WTC11 (cell line): ENCODE data around the gene HSPA12A. TPM values are rescaled to one million over a fixed set of nuclear protein-coding genes. Genes with fewer than 3 reads are reported as not detected.
A peak's percentile ranks its signal among the peaks of the same experiment; 100 is the strongest.

Experiments used
- ATAC-seq: fragments of 200-7000 bp; cut with Tn5 transposase; 2 replicates; pipeline ENCODE4 v1.10.0; 2021; ENCODE audit warnings: mild to moderate bottlenecking, moderate library complexity
- CTCF ChIA-PET: fragments of 300-600 bp; sonication (Branson Sonifier 250); formaldehyde crosslinking; loops from one replicate; lab custom pipeline; 2021; ENCODE audit warnings: antibody characterized with exemption; lab: Charles Lee
- POLR2A ChIA-PET: fragments of 350-600 bp; sonication (Branson Sonifier 250); formaldehyde crosslinking; loops from one replicate; lab custom pipeline; 2021; ENCODE audit warnings: antibody characterized with exemption; lab: Charles Lee
- DNase-seq: peaks from one replicate; pipeline ENCODE4 v3.0.0; 2021; ENCODE audit warnings: low spot score
- H3K27ac Mint-ChIP-seq: 2 replicates; pipeline ENCODE4 v1.8.0; 2021; ENCODE audit warnings: mixed read lengths
- H3K27me3 Mint-ChIP-seq: 2 replicates; pipeline ENCODE4 v1.8.0; 2021; ENCODE audit warnings: low read depth, mild to moderate bottlenecking, moderate library complexity, mixed read lengths
- H3K36me3 Mint-ChIP-seq: 2 replicates; pipeline ENCODE4 v1.8.0; 2021; ENCODE audit warnings: mixed read lengths
- H3K4me1 Mint-ChIP-seq: 2 replicates; pipeline ENCODE4 v1.8.0; 2022; ENCODE audit warnings: mixed read lengths
- H3K4me3 Mint-ChIP-seq: 2 replicates; pipeline ENCODE4 v1.8.0; 2021; ENCODE audit warnings: mild to moderate bottlenecking, moderate library complexity, mixed read lengths
- H3K9me3 Mint-ChIP-seq: 2 replicates; pipeline ENCODE4 v1.8.0; 2021; ENCODE audit warnings: mixed read lengths
- ATF1 ChIP-seq: sonication (generic); formaldehyde crosslinking; IDR thresholded peaks from 2 replicates; pipeline ENCODE4 v1.8.1; 2023; ENCODE audit warnings: mild to moderate bottlenecking, moderate library complexity, missing genetic modification reagents
- CREM ChIP-seq: sonication (generic); formaldehyde crosslinking; IDR thresholded peaks from 2 replicates; pipeline ENCODE4 v1.8.1; 2022; ENCODE audit warnings: mild to moderate bottlenecking, missing genetic modification reagents, moderate library complexity
- GABPB1 ChIP-seq: sonication (generic); formaldehyde crosslinking; IDR thresholded peaks from 2 replicates; pipeline ENCODE4 v1.8.1; 2023; ENCODE audit warnings: mild to moderate bottlenecking, missing genetic modification reagents
- HMGA2 ChIP-seq: fragments of 250-450 bp; sonication (Bioruptor Pico); IDR thresholded peaks from 2 replicates; pipeline ENCODE4 v1.4.0; 2021; ENCODE audit warnings: mild to moderate bottlenecking, moderate library complexity
- IRF2 ChIP-seq: sonication (generic); formaldehyde crosslinking; IDR thresholded peaks from 2 replicates; pipeline ENCODE4 v1.8.0; 2022; ENCODE audit warnings: low read depth, missing genetic modification reagents, borderline replicate concordance
- JAZF1 ChIP-seq: fragments of 250-450 bp; sonication (Bioruptor Pico); IDR thresholded peaks from 2 replicates; pipeline ENCODE4 v1.9.0; 2021; ENCODE audit warnings: moderate library complexity, mild to moderate bottlenecking, inconsistent platforms
- JUN ChIP-seq: sonication (generic); formaldehyde crosslinking; IDR thresholded peaks from 2 replicates; pipeline ENCODE4 v1.8.0; 2023; ENCODE audit warnings: mild to moderate bottlenecking, missing genetic modification reagents
- MXD4 ChIP-seq: fragments of 250-450 bp; sonication (Bioruptor Pico); IDR thresholded peaks from 2 replicates; pipeline ENCODE4 v1.8.0; 2021; ENCODE audit warnings: mild to moderate bottlenecking, moderate library complexity, borderline replicate concordance
- NFE2L1 ChIP-seq: sonication (generic); formaldehyde crosslinking; IDR thresholded peaks from 2 replicates; pipeline ENCODE4 v1.8.1; 2023; ENCODE audit warnings: missing genetic modification reagents
- SMAD3 ChIP-seq: sonication (generic); formaldehyde crosslinking; IDR thresholded peaks from 2 replicates; pipeline ENCODE4 v1.8.0; 2022; ENCODE audit warnings: missing genetic modification reagents, mild to moderate bottlenecking, borderline replicate concordance
- SP1 ChIP-seq: sonication (generic); formaldehyde crosslinking; conservative IDR thresholded peaks from 2 replicates; pipeline ENCODE4 v1.8.1; 2022; ENCODE audit warnings: missing genetic modification reagents
- ZNF317 ChIP-seq: sonication (generic); formaldehyde crosslinking; IDR thresholded peaks from 2 replicates; pipeline ENCODE4 v1.8.1; 2023; ENCODE audit warnings: low read depth, mild to moderate bottlenecking, moderate library complexity, missing genetic modification reagents, borderline replicate concordance
- ZNF396 ChIP-seq: fragments of 250-450 bp; sonication (Bioruptor Pico); IDR thresholded peaks from 2 replicates; pipeline ENCODE4 v1.8.0; 2021; ENCODE audit warnings: mild to moderate bottlenecking, moderate library complexity, borderline replicate concordance
- ZNF423 ChIP-seq: fragments of 250-450 bp; sonication (Bioruptor Pico); IDR thresholded peaks from 2 replicates; pipeline ENCODE4 v2.1.2; 2022; ENCODE audit warnings: mild to moderate bottlenecking, moderate library complexity
- total RNA-seq: library from RNA; stranded (reverse); gene quantifications from 3 replicates; pipeline ENCODE4 v1.2.3, GENCODE V29; 2021
- TF ChIP-seq, protein P1 (sequence below): sonication (generic); formaldehyde crosslinking; IDR thresholded peaks from 2 replicates; pipeline ENCODE4 v1.8.1; 2022; ENCODE audit warnings: low read depth, mild to moderate bottlenecking, moderate library complexity, missing genetic modification reagents, borderline replicate concordance
- TF ChIP-seq, protein P2 (sequence below): sonication (generic); formaldehyde crosslinking; IDR thresholded peaks from 2 replicates; pipeline ENCODE4 v1.8.0; 2023; ENCODE audit warnings: missing genetic modification reagents
- TF ChIP-seq, protein P3 (sequence below): fragments of 250-450 bp; sonication (Bioruptor Pico); IDR thresholded peaks from 2 replicates; pipeline ENCODE4 v1.9.0; 2021; ENCODE audit warnings: mild to moderate bottlenecking
- TF ChIP-seq, protein P4 (sequence below): sonication (generic); formaldehyde crosslinking; IDR thresholded peaks from 2 replicates; pipeline ENCODE4 v1.8.0; 2022; ENCODE audit warnings: mild to moderate bottlenecking, missing genetic modification reagents
- TF ChIP-seq, protein P5 (sequence below): fragments of 250-450 bp; sonication (Bioruptor Pico); IDR thresholded peaks from 2 replicates; pipeline ENCODE4 v1.9.0; 2021; ENCODE audit warnings: moderate library complexity, mild to moderate bottlenecking, inconsistent platforms, borderline replicate concordance
- TF ChIP-seq, protein P6 (sequence below): sonication (generic); formaldehyde crosslinking; IDR thresholded peaks from 2 replicates; pipeline ENCODE4 v1.8.1; 2023; ENCODE audit warnings: mild to moderate bottlenecking, moderate library complexity, missing genetic modification reagents
- TF ChIP-seq, protein P7 (sequence below): sonication (generic); formaldehyde crosslinking; IDR thresholded peaks from 2 replicates; pipeline ENCODE4 v1.8.1; 2022; ENCODE audit warnings: mild to moderate bottlenecking, missing genetic modification reagents, moderate library complexity, borderline replicate concordance

HSPA12A gene
- total RNA-seq, 1 experiment from 2014 or later = 7.2 TPM

DNA sequence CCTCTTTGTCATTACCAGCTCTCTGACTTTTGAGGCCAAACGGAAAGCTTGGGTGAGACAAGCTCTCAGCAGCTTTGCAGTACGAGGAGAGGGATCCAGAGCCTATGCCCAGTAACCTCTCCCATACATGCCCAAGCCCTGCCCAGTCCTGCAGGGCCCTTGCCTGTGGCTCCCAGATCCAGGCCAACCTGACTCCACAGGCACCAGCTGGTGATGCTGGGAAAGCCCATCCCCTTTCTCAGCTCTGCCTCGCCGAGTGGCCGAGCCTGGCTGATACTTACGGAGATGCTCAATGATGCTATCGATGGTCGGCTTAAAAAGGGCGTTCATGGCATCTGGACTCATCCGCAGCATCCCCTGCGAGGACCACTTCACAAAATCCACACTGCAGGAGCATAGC lies 66.2 kb downstream of the HSPA12A start:
- H3K4me3 Mint-ChIP-seq = no peak overlapping the region
- TF ChIP-seq, protein P1, sequence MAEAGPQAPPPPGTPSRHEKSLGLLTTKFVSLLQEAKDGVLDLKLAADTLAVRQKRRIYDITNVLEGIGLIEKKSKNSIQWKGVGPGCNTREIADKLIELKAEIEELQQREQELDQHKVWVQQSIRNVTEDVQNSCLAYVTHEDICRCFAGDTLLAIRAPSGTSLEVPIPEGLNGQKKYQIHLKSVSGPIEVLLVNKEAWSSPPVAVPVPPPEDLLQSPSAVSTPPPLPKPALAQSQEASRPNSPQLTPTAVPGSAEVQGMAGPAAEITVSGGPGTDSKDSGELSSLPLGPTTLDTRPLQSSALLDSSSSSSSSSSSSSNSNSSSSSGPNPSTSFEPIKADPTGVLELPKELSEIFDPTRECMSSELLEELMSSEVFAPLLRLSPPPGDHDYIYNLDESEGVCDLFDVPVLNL = no peak
- TF ChIP-seq JAZF1 (no peak), MXD4 (CRISPR knock-in tag) (no peak), ZNF317 (no peak), NFE2L1 (CRISPR knock-in tag) (no peak), HMGA2 (no peak)
- ChIA-PET CTCF (interaction anchor here (0.6 to 1.5 kb wide), 2 partner anchors 49 to 1568 kb away, joined by 4 to 5 read pairs; no protein-coding TSS in a partner anchor), POLR2A (no interaction called here)
- DNase-seq = no peak
- H3K9me3 Mint-ChIP-seq = no peaks in the 10 kb centered on the region
- peak; percentile 24; the same call in 1 of the 2 replicates for ATAC-seq
- no peaks in the 10 kb centered on the region for H3K36me3 Mint-ChIP-seq
- peaks cover 16% of the 10 kb centered on the region for H3K4me1 Mint-ChIP-seq
- H3K27ac Mint-ChIP-seq = no peak overlapping the region
- no peaks in the 10 kb centered on the region; the same call in 1 of the 2 replicates for H3K27me3 Mint-ChIP-seq

DNA sequence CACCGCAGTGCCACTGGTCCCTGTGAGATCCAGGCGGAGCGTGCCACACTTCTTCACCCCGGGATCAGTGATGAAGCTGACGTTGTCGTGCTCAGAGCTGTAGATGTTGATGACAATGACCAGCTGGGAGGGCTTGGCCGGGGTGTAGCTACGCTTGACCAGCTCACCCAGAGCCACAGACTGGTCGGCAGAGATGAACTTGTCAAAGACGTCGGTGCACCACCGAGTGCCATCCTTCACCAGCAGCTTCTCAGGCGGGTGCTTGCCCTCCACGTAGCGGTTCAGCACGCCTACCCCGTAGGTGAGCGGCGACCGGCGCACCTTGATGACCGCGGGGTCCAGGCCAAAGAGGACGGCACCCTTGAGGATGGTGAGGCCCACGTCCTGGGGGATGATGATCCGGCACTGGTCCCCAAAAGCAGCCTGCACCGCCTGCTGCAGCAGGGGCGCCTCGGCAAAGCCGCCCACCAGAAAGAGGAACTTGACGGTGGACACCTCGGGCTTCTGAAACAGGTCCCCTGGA lies 67.4 kb downstream of the HSPA12A start:
- H3K4me1 Mint-ChIP-seq = peaks cover 25% of the 10 kb centered on the region
- no peak overlapping the region for H3K4me3 Mint-ChIP-seq
- ATAC-seq (no peak), DNase-seq (no peak)
- H3K36me3 Mint-ChIP-seq = no peaks in the 10 kb centered on the region
- H3K27ac Mint-ChIP-seq = no peak overlapping the region
- H3K27me3 Mint-ChIP-seq = no peaks in the 10 kb centered on the region; the same call in 1 of the 2 replicates
- ChIA-PET CTCF (interaction anchor here (0.6 to 1.5 kb wide), 3 partner anchors 48 to 500 kb away, joined by 3 to 5 read pairs (median 3); no protein-coding TSS in a partner anchor), POLR2A (no interaction called here)
- TF ChIP-seq, protein P2, sequence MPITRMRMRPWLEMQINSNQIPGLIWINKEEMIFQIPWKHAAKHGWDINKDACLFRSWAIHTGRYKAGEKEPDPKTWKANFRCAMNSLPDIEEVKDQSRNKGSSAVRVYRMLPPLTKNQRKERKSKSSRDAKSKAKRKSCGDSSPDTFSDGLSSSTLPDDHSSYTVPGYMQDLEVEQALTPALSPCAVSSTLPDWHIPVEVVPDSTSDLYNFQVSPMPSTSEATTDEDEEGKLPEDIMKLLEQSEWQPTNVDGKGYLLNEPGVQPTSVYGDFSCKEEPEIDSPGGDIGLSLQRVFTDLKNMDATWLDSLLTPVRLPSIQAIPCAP (CRISPR knock-in tag) = no peak
- TF ChIP-seq IRF2 (CRISPR knock-in tag) (no peak), ZNF423 (no peak), JUN (CRISPR knock-in tag) (no peak), SMAD3 (CRISPR knock-in tag) (no peak), ATF1 (CRISPR knock-in tag) (no peak)
- TF ChIP-seq, protein P3, sequence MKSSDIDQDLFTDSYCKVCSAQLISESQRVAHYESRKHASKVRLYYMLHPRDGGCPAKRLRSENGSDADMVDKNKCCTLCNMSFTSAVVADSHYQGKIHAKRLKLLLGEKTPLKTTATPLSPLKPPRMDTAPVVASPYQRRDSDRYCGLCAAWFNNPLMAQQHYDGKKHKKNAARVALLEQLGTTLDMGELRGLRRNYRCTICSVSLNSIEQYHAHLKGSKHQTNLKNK (CRISPR knock-in tag) = no peak
- TF ChIP-seq, protein P4, sequence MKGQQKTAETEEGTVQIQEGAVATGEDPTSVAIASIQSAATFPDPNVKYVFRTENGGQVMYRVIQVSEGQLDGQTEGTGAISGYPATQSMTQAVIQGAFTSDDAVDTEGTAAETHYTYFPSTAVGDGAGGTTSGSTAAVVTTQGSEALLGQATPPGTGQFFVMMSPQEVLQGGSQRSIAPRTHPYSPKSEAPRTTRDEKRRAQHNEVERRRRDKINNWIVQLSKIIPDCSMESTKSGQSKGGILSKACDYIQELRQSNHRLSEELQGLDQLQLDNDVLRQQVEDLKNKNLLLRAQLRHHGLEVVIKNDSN (CRISPR knock-in tag) = no peak
- no peaks in the 10 kb centered on the region for H3K9me3 Mint-ChIP-seq

DNA sequence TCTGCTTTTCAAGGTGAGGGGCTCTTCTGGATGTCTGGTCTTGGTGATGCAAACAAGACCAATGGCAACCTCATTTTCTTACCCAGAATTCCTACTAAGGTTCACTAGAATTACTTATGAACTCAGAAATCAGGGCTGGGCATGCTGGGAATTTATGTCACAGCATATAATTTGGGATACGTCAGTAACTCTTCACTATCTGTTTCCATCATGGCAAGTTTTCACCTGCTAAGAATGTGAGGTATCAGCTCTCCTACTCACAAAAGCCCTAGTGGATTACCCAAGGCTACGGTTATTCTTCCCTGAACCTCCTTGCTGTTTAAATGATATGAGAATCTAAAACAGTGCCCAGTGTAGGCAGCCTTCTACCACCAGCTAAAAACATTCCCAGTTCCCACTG lies 68.5 kb downstream of the HSPA12A start:
- CTCF ChIA-PET = no interaction called here
- Mint-ChIP-seq H3K36me3 (no peaks in the 10 kb centered on the region), H3K4me1 (peaks cover 32% of the 10 kb centered on the region), H3K27me3 (no peaks in the 10 kb centered on the region; the same call in 1 of the 2 replicates), H3K4me3 (no peak overlapping the region), H3K27ac (no peak overlapping the region), H3K9me3 (no peaks in the 10 kb centered on the region)
- TF ChIP-seq CREM (CRISPR knock-in tag) (no peak), ZNF396 (no peak), JAZF1 (no peak), SP1 (CRISPR knock-in tag) (no peak), JUN (CRISPR knock-in tag) (no peak), GABPB1 (CRISPR knock-in tag) (no peak)
- TF ChIP-seq, protein P5, sequence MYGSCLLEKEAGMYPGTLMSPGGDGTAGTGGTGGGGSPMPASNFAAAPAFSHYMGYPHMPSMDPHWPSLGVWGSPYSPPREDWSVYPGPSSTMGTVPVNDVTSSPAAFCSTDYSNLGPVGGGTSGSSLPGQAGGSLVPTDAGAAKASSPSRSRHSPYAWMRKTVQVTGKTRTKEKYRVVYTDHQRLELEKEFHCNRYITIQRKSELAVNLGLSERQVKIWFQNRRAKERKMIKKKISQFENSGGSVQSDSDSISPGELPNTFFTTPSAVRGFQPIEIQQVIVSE (CRISPR knock-in tag) = no peak
- TF ChIP-seq, protein P6, sequence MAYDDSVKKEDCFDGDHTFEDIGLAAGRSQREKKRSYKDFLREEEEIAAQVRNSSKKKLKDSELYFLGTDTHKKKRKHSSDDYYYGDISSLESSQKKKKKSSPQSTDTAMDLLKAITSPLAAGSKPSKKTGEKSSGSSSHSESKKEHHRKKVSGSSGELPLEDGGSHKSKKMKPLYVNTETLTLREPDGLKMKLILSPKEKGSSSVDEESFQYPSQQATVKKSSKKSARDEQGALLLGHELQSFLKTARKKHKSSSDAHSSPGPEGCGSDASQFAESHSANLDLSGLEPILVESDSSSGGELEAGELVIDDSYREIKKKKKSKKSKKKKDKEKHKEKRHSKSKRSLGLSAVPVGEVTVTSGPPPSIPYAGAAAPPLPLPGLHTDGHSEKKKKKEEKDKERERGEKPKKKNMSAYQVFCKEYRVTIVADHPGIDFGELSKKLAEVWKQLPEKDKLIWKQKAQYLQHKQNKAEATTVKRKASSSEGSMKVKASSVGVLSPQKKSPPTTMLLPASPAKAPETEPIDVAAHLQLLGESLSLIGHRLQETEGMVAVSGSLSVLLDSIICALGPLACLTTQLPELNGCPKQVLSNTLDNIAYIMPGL (CRISPR knock-in tag) = no peak
- TF ChIP-seq, protein P7, sequence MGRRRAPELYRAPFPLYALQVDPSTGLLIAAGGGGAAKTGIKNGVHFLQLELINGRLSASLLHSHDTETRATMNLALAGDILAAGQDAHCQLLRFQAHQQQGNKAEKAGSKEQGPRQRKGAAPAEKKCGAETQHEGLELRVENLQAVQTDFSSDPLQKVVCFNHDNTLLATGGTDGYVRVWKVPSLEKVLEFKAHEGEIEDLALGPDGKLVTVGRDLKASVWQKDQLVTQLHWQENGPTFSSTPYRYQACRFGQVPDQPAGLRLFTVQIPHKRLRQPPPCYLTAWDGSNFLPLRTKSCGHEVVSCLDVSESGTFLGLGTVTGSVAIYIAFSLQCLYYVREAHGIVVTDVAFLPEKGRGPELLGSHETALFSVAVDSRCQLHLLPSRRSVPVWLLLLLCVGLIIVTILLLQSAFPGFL = no peak
- DNase-seq (no peak), ATAC-seq (no peak)
- POLR2A ChIA-PET = no interaction called here
